DND-41 (cell line): ENCODE results near the gene GPC6.

Experiments used
- ATAC-seq: fragments of 200-7000 bp; cut with Tn5 transposase; 3 replicates; pipeline ENCODE4 v1.9.1; 2021; ENCODE audit warnings: low read depth; ENCODE audit not compliant: insufficient read depth
- DNase-seq: peaks from one replicate; pipeline ENCODE4 v3.0.0-alpha.2; 2020
- H2AFZ ChIP-seq: 2 replicates; pipeline ENCODE4 v1.6.0; 2012; ENCODE audit warnings: low read depth, low read length
- H3K27ac ChIP-seq: 2 replicates; pipeline ENCODE4 v1.5.1; 2012; ENCODE audit warnings: low read length, inconsistent platforms
- H3K27me3 ChIP-seq: fragments of 200-600 bp; sonication (generic); 2 replicates; pipeline ENCODE4 v1.6.0; 2012; ENCODE audit warnings: low read length, mild to moderate bottlenecking, inconsistent platforms; ENCODE audit not compliant: insufficient read depth, poor library complexity
- H3K36me3 ChIP-seq: 2 replicates; pipeline ENCODE4 v1.5.1; 2012; ENCODE audit warnings: low read length, inconsistent platforms; ENCODE audit not compliant: insufficient read depth
- H3K4me1 ChIP-seq: 2 replicates; pipeline ENCODE4 v1.5.1; 2012; ENCODE audit warnings: mild to moderate bottlenecking, low read length; ENCODE audit not compliant: insufficient read depth
- H3K4me2 ChIP-seq: 2 replicates; pipeline ENCODE4 v1.6.0; 2012; ENCODE audit warnings: mild to moderate bottlenecking, moderate library complexity, low read length, inconsistent platforms; ENCODE audit not compliant: insufficient read depth
- H3K4me3 ChIP-seq, 2 experiments: fragments of 200-600 bp in 1 of 2; shearing (Covaris generic) in 1 of 2; 2 replicates each; pipeline ENCODE4 v1.5.1; 2012 to 2016; ENCODE audit warnings: inconsistent platforms in 2 of 2, low read length in 2 of 2, mild to moderate bottlenecking in 2 of 2, low read depth in 1 of 2, moderate library complexity in 1 of 2
- H3K79me2 ChIP-seq: 2 replicates; pipeline ENCODE4 v1.6.0; 2012; ENCODE audit warnings: low read length, inconsistent platforms; ENCODE audit not compliant: insufficient read depth
- H3K9ac ChIP-seq: 2 replicates; pipeline ENCODE4 v1.6.0; 2012; ENCODE audit warnings: low read depth, mild to moderate bottlenecking, inconsistent platforms, low read length, moderate library complexity
- H3K9me3 ChIP-seq: 2 replicates; pipeline ENCODE4 v1.5.1; 2012; ENCODE audit warnings: low read length, moderate library complexity, mild to moderate bottlenecking, inconsistent platforms; ENCODE audit not compliant: insufficient read depth, severe bottlenecking
- H4K20me1 ChIP-seq: 2 replicates; pipeline ENCODE4 v1.6.0; 2012; ENCODE audit warnings: low read length; ENCODE audit not compliant: insufficient read depth
- EZH2 ChIP-seq: IDR thresholded peaks from 3 replicates; pipeline ENCODE4 v1.6.1; 2012; ENCODE audit warnings: borderline replicate concordance, low read depth, mild to moderate bottlenecking, moderate library complexity, low read length, inconsistent platforms; ENCODE audit not compliant: severe bottlenecking
- TF ChIP-seq, protein P1 (sequence below): IDR thresholded peaks from 2 replicates; pipeline ENCODE4 v1.5.1; 2012; ENCODE audit warnings: borderline replicate concordance, low read length, moderate library complexity, mild to moderate bottlenecking; ENCODE audit not compliant: poor library complexity, severe bottlenecking; ENCODE audit errors: extremely low read depth

The GPC6 gene

DNA sequence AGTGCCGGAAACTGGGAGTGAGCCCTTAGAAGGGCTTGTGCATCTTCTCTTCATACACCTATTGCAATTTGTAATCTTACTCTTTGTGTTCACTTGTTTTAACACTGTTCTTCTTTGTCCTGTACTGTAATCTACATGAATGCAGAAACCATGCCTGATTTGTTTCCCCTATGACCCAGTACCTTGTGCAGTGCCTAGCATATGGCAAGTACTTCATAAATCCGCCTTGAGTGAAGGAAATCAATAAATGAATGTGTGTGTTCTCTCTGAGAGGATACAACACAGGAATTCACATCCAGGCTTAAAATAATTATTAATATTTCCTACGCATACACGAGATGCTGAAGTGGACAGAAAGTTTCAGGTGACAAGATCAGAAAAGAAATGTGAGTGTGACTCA is 172.6 kb downstream of the GPC6 start:
- Histone ChIP-seq H3K9me3 (no peaks in the 10 kb centered on the region), H3K4me2 (no peak overlapping the region), H3K4me3 (no peak overlapping the region), H3K36me3 (no peaks in the 10 kb centered on the region), H4K20me1 (no peaks in the 10 kb centered on the region), H3K4me1 (no peaks in the 10 kb centered on the region), H3K27ac (no peak overlapping the region), H2AFZ (no peak overlapping the region), H3K9ac (no peak overlapping the region), H3K27me3 (no peaks in the 10 kb centered on the region), H3K79me2 (no peaks in the 10 kb centered on the region)
- ATAC-seq (no peak), DNase-seq (no peak)
- no peak for TF ChIP-seq EZH2
- TF ChIP-seq, protein P1, sequence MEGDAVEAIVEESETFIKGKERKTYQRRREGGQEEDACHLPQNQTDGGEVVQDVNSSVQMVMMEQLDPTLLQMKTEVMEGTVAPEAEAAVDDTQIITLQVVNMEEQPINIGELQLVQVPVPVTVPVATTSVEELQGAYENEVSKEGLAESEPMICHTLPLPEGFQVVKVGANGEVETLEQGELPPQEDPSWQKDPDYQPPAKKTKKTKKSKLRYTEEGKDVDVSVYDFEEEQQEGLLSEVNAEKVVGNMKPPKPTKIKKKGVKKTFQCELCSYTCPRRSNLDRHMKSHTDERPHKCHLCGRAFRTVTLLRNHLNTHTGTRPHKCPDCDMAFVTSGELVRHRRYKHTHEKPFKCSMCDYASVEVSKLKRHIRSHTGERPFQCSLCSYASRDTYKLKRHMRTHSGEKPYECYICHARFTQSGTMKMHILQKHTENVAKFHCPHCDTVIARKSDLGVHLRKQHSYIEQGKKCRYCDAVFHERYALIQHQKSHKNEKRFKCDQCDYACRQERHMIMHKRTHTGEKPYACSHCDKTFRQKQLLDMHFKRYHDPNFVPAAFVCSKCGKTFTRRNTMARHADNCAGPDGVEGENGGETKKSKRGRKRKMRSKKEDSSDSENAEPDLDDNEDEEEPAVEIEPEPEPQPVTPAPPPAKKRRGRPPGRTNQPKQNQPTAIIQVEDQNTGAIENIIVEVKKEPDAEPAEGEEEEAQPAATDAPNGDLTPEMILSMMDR, result no peak

DNA sequence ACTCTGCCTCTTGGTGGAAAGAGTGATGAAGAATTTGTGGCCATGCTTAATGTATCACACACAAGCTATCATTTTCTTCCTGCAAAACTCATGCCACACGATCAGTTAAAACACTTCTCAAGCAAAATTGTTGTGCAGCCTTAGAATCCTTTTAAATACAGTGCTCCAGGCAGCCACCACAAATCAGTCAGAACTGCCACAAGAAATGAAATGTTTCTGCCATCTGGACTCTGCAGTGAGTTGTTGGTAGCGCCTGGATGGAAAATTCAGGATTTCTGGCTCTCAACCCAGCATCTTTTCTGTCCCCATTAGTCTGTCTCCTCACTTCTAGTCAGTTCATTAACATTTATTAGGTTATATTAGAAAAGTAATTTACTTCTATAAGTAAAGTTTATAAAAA is 179.5 kb downstream of the GPC6 start:
- Histone ChIP-seq H3K79me2 (no peaks in the 10 kb centered on the region), H3K9ac (no peak overlapping the region), H2AFZ (no peak overlapping the region), H3K36me3 (no peaks in the 10 kb centered on the region), H3K9me3 (no peaks in the 10 kb centered on the region), H4K20me1 (no peaks in the 10 kb centered on the region), H3K4me1 (no peaks in the 10 kb centered on the region), H3K27me3 (no peaks in the 10 kb centered on the region), H3K27ac (no peak overlapping the region), H3K4me2 (no peak overlapping the region), H3K4me3 (no peak overlapping the region)
- no peak for TF ChIP-seq EZH2
- TF ChIP-seq, protein P1, result no peak
- DNase-seq (no peak), ATAC-seq (no peak)

DNA sequence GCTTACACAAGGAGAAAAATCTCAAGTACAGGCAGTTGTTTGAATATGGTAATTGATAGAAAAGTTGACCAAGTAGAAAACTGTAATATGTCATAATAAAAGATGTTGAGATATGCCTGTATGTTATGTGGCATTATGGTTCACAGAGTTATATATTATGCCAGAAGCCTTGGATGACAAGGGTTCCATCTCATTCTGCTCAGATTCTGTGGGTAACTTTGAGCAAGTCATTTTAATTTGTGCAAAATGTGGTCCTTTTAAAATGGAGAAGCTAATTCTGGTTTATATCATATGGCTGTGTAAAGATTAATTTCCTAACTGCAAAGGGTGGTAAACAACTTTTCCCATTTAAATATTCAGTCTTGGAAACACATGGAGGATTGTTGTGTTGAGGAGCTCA is 180.9 kb downstream of the GPC6 start:
- H3K4me1 ChIP-seq, result no peaks in the 10 kb centered on the region
- H3K9me3 ChIP-seq, result no peaks in the 10 kb centered on the region
- H3K36me3 ChIP-seq, result no peaks in the 10 kb centered on the region
- DNase-seq, result no peak
- no peak for ATAC-seq
- no peaks in the 10 kb centered on the region for H3K79me2 ChIP-seq
- no peaks in the 10 kb centered on the region for H4K20me1 ChIP-seq
- no peak overlapping the region for H3K4me3 ChIP-seq
- no peaks in the 10 kb centered on the region for H3K27me3 ChIP-seq
- no peak overlapping the region for H3K4me2 ChIP-seq
- no peak overlapping the region for H2AFZ ChIP-seq
- H3K27ac ChIP-seq, result no peak overlapping the region
- no peak for TF ChIP-seq EZH2
- TF ChIP-seq, protein P1, result no peak
- no peak overlapping the region for H3K9ac ChIP-seq

DNA sequence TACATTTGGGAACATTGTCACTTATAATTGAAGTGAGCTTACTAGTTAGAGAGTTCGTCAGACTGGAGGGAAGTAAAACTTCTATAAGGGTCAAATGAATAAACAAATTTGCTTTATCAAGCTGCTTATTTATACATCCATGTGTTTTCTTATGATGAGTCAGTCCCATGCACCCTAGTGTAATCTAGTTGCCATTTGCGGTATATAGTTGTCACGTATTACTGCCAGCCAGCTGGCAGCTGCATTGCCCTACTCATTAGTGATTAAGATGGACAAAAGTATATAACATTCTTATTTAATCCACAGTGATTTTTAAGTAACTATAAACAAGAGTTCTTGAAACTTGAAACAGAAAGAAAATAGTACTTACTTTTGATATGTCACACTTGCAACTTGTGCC is 182.4 kb downstream of the GPC6 start:
- no peak for ATAC-seq
- H3K36me3 ChIP-seq, result no peaks in the 10 kb centered on the region
- H3K27me3 ChIP-seq, result no peaks in the 10 kb centered on the region
- H3K9ac ChIP-seq, result no peak overlapping the region
- TF ChIP-seq, protein P1, result no peak
- TF ChIP-seq EZH2, result no peak
- no peaks in the 10 kb centered on the region for H4K20me1 ChIP-seq
- no peak for DNase-seq
- H3K79me2 ChIP-seq, result no peaks in the 10 kb centered on the region
- H2AFZ ChIP-seq, result no peak overlapping the region
- no peaks in the 10 kb centered on the region for H3K9me3 ChIP-seq
- H3K4me1 ChIP-seq, result no peaks in the 10 kb centered on the region
- no peak overlapping the region for H3K27ac ChIP-seq
- no peak overlapping the region for H3K4me2 ChIP-seq
- no peak overlapping the region for H3K4me3 ChIP-seq
